Measurements from ENCODE around the gene RAB38. TPM values are rescaled to one million over a fixed set of nuclear protein-coding genes. Genes with fewer than 3 reads are reported as not detected.
A peak's percentile ranks its signal among the peaks of the same experiment; 100 is the strongest.

RAB38 gene
- total RNA-seq (2014; rRNA removed; shearing (Covaris generic)), result not detected in 2 replicates

DNA sequence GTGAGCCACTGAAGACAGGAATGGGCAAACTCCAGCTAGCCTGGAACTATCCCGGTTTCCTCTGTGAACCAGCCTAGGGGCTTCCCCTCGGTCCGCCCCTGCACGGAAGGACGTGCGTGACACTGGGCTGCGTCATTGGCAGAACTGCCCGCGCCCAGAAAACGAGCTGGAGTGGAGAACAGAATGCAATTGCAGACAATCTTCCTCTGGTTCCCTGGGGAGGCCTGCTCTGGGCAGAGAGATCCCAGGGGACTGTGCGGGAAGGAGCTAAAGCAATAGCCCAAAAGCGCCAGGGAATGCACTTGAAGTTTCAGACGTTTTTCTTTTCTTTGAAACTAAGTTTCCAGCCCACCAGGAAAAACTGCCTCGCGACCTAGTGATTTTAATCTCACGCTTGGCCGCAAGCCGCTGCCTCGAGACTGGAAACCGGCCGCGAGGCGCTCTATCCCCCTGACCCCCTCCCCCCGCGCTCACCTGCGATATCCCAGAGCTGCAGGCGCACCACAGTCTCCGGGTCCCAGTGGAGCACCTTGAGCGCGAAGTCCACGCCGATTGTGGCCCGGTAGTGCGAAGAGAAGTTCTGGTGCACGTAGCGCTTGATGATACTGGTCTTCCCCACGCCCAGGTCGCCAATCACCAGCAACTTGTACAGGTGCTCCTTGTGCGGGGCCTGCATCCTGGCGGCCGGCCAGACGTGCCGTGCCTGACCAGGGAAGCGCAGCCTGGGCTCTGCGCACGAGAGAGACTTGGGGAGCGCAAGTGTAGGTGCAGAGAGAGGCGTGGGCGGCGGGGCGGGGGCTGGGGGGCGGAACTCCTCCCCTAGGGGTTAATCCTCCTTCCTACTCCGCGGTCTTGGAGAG is at the start of gene RAB38:
RAB38 (minus strand) TSS at position 735 of the 860 bp plus-strand sequence; CDS start at position 676, 59 bp downstream.
- DNase-seq (ENCODE audit: low spot score), result no peak

DNA sequence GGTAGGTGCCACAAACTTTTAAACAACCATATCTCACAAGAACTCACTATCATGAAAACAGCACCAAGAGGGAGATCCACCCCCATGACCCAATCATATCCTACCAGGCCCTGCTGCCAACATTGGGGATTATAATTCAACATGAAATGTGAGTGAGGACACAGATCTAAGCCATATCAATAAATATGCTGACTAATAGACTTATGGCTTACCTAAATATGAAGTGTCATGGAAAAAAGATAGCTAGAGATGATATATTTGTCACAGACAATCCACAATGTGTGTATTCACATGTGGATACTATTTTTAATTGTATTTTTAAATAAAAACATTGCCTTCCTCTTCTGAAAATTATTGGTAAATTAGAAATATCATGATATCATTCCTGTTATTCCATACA is 38.2 kb upstream of the RAB38 start:
- DNase-seq (ENCODE audit: low spot score), result no peak

DNA sequence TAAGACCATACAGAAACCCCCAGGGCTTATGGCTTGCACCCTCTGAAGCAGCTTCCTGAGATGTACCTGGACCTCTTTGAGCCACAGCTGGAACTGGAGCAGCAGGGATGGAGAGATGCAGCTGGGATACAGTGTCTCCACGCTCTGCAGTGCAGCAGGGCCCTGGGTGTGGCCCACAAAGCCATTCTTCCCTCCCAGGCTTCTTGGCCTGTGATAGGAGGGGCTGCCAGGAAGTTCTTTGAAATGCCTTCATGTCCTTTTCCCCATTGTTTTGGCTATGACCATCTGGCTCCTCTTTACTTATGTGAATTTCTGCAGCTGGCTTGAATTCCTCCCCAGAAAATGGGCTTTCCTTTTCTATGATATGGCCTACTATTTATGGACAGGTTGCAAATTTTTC is 37.1 kb upstream of the RAB38 start:
- DNase-seq (ENCODE audit: low spot score), result no peak

DNA sequence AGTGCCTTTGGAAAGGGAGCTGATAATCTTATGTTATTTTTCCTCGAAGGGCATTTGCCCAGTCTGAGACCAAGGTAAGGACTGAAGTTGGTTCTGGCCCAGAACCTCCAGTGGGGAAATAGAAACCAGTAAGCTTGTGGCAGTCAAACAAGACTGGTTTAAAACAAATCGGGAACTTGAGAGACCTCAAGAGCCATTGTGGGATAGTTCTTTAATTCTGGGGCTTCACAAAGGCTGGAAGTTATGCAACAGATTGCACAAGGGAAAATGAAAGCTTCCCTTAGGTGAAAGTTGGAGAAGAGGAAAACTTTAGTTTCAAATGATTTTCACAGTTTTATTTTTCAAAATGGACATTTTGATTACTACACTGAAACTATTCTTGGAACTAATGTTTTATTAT is 33.5 kb upstream of the RAB38 start:
- DNase-seq (ENCODE audit: low spot score), result no peak

DNA sequence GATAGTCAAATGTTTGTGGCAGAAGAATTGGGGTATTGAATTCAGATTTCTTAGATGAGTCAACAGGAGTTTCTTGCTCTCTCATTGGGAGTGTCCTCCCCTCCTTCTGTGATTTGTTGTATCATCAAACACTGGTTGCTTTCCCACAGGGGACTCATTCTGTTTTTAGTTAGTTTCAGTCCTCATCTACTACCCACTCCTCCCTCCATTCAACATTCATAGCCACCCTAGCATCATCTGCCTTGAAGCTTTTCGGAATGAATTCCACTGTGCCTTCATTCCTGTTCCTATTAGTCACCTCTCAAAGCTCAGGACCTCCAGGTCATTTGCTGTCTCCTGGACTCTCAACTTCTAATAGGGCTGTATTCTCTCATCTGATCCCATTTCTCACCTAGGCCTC is 31.5 kb upstream of the RAB38 start:
- DNase-seq (ENCODE audit: low spot score), result no peak

DNA sequence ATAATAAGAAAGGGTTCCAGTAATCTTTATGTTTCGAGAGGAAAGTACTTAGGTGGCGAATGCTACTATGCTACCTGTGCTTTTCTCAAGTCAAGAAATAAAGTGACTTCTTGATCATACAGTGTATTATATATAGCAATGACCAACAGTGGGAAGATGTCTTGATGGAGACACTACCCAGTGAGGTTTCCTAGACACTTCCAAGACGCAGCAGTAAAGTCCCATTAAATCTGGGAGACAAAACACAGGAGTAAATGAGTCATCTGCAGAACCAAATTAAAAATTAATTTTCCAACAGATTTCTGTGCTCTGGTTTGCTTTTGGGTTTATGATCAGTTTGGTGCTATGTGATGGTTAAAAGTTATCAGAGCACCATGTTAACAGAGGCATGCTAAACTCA is 29.1 kb upstream of the RAB38 start:
- DNase-seq (ENCODE audit: low spot score), result no peak

DNA sequence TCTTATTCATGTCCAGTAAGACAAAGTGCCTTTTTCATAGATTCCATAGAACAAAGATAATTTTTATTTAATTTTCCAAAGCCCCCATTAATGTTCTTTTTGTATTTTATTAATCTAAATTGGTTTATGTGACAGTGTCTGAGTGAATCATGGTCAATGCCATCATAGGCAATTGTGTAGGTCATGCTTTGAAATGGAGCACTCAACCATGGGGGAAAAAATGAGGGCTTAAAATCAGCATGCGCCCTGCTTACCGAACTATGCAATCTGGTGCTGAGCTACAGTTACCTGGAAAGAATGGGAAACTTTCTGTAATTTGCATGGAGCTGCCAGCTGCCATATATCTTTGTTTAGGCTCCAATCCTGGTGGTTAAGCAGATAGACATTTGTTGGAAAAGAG is 28.4 kb upstream of the RAB38 start:
- DNase-seq (ENCODE audit: low spot score), result no peak

DNA sequence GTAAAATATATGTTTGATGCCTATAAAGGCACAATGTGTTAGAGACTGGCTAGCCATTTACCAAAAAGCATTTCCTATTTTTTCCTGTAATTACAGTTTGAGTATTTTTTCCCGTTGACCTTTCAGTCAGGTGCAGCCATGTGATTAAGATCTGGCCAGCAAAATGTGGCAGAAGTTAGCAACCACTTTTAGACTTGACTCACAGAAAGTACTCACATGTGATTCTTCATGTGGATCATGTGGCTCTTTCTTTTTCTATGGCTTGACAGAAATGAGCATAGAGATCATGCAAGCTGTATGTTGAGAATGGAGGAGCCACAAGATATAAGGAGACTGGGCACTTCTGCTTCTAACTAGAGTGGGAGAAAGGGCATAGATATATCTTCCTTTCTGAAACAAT is 27.3 kb upstream of the RAB38 start:
- no peak for DNase-seq (ENCODE audit: low spot score)

DNA sequence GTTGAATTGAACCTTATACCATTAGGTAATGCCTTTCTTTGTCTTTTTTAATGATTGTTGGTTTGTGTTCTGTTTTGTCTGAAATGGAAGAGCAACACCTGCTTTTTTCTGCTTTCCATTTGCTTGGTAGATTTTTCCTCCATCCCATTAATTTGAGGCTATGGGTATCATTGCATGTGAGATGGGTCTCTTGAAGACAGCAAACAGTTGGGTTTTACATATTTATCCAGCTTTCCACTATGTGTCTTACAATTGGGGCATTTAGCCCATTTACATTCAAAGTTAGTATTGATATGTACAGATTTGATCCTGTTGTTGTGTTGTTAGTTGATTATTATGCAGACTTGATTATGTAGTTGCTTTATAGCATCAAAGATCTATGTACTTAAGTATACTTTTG is 21.1 kb upstream of the RAB38 start:
- no peak for DNase-seq (ENCODE audit: low spot score)

DNA sequence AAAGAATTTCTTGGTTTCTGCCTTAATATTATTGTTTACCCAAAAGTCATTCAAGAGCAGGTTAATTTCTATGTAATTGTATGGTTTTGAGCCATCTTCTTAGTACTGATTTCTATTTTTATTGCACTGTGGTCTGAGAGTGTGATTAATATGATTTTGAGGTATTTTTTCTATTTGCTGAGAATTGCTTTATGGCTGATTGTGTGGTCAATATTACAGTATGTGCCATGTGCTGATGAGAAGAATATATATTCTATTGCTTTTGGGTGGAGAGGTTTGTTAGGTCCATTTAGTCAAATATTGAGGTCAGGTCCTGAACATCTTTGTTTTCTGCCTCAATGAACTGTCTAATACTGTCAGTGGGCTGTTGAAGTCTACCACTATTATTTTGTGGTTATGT is 20.7 kb upstream of the RAB38 start:
- DNase-seq (ENCODE audit: low spot score), result no peak

DNA sequence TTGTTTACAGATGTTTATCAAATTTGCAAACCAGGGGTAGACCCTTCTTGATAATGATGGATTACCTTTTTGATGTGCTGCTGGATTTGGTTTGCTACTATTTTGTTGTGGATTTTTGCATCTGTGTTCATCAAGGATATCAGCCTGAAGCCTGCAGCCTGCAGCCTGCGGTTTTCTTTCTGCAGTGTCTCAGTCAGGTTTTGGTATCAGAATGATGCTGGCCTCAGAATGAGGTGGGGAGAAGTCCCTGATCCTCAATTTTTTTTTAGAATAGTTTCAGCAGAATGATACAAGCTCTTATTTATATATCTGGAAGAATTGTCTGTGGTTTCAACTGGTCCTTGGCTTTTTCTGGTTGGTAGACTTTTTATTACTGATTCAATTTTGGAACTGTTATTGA is 19.7 kb upstream of the RAB38 start:
- DNase-seq (ENCODE audit: low spot score), result no peak

DNA sequence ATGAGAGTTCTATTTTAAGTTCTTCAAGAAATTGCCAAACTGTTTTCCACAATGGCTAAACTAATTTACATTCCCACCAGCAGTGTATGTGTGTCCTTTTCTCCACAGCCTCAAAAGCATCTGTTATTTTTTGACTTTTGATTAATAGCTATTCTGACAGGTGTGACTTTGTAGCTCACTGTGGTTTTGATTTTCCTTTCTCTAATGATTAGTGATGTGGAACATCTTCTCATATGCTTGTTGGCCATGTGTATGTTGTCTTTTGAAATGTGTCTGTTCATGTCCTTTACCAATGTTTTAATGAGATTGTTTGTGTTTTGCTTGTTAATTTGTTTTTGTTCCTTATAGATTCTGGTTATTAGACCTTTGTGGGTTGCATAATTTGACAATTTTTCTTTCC is 18.0 kb upstream of the RAB38 start:
- no peak for DNase-seq (ENCODE audit: low spot score)

DNA sequence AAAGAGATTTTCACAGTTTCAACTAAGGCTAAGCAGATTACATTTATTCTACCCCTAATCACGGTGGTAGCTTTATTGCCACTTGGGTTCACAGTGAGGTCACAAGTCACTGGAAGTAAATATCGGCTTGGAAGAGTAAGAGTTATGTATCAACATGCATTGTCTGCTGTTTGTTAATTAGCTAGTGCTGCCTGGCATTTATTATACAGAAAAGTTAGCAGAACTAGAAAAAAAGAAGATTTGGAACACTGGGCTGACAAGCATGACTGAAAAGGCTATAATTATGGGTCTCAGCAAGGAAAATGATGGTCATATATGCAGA is 13.7 kb upstream of the RAB38 start:
- peak; percentile 6 for DNase-seq (ENCODE audit: low spot score)

DNA sequence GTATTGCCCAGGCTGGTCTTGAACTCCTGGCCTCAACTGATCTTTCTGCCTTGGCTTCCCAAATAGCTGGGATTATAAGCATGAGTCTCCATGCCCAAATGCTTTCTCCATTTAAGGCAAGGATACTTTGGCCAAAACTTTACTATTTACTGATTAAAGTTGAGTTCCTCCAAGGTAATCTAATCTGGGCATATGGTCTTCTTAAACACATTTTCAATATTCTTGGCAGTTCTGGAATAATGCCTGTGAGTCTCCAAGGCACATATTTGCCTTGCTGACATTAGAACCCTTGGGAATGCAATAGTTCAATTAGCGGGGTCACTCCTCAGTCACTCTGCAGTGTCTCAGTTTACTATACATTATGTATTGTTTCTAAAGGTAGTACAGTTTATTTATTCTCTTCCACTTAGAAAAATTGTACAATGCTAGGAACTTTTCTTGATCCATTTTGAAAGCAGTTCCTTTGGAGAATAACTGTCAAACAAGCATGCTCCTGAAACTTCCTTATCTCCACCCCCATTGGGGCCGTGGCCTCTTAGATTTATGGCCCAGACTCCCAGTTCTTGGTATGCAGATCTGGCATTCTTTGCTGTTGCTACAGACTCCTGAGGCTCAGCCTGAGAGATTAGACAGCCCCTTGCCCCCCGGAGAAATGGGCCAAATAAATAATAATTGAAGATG is 13.1 kb upstream of the RAB38 start:
- DNase-seq (ENCODE audit: low spot score), result peak; percentile 16

DNA sequence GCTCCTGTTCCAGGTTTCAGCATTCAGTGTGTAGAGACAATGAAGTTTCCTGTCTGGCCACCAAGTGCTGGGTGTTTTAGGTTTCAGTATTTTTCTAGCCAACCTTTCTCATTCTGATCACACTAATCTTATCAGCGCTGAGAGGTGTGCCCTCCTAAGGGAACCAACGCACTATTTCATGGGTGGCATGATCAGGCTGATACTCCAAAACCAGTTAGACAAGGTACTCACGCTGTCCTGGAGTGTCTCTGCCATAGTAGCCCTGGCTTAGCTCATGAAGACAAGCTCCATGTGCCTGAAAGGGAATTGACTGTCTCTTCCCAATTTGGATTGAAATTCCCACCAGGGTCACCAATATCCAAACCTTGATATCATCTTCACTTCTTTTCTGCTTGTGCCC is 8.0 kb upstream of the RAB38 start:
- DNase-seq (ENCODE audit: low spot score), result peak; percentile 25

DNA sequence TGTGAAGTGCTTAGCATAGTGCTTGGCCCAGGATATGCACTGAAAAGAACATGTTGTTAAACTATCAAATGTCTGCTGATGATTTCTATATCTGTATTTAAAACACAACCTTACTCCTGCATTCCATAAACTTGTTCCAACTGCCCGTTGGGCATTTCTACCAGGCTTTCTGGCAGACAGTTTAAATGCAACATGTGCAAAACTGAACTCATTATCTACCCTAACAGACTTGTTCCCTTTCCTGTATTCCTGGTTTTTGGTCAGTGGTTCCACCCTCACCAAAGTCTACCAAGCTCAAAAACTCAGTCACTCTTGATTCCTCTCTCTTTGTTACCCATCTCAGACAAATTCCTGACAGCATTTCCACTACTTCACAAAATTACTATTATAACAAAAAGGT is 6.5 kb upstream of the RAB38 start:
- DNase-seq (ENCODE audit: low spot score), result no peak

DNA sequence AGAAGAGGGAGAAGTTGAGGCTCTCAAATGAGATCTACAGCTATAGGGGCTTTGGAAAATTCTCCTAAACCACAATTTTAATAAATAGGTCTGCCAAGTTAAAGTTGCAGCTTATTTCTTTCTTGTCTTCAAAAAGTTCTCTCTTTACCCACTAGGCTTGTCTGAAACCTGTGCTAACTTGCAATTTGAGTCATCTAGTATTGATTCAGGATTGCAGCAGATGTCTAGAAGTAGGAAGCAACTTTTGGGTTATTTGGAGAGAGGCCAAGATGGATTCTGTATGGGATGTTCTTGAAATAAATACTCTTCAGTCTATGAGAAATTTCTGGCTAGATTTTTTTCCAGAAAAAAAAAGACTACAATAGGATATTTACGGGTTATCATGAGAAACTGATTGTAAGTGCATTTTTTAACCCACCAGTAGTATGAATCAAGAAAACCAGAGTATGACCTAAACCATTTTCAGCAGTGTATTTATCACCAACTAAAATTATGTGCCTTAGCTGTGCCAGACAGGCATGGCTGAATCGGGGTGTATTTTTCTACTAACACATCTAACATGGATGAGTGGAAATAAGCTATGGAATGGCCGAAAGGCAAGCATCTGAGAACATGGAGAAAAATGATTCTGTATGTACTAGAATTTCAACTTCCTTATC is 4.9 kb upstream of the RAB38 start:
- no peak for DNase-seq (ENCODE audit: low spot score)

DNA sequence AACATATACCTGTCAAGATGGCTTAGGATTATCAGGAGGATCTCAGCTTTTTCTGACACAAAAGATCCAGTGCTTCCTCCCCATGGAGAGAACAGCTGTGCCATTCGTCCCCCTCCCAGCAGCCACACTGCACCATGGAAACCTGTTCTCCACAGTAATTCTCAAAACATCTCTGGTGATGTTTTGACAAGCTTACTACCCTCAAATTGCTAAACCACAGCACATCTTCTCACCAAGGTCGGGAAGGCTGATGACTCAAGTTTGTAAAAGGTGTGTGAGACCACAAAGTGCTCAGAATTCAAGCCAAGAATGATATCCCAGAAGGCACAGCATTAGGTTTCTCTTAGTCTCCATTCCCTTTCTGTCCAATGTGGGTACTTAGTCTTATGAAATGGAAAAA is 3.9 kb upstream of the RAB38 start:
- no peak for DNase-seq (ENCODE audit: low spot score)

DNA sequence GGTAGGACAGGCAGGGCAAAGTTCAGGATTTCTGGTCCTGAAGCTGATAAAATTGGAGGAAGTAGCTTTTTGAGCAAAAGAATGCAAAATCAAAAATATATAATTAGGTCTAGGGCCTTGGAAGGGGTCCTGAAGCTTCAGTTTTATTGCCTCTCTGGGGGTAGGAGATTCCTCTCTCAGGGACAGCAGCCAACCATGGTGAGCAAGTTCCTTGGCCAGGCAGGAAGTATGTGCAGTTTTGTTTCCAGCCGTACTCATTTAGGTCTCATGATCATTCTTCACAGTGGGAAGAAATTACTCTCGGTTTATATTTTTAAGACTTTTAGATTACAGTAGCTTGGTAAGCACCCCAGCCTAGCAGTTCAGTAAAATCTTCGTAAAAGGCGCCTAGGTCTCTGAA is 2.9 kb upstream of the RAB38 start:
- DNase-seq (ENCODE audit: low spot score), result no peak

DNA sequence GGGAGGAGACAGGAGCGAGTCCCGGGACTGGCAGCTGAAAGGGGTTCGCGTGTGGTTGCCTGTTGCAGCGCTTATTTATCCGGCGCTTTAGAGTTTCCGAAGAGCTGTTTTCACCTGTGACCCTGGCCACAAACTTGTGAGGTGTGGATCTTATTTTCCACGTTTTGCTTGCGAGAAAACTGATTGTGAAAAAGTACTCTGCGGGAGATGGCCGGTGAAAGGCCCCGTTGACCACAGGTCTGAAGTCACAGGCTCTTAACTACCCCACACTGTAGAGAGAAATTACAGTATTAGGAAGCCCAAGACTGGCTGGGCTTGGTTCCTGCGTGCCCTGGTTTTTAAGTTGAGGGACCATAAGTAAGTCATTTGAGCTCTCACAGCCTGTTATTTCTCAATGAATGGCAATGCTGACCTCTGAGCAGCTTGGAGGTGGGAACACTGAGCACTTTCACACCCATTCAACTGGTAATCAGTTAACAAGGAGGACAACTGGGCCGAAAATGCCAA is 379 bp upstream of the RAB38 start:
- DNase-seq (ENCODE audit: low spot score), result no peak

DNA sequence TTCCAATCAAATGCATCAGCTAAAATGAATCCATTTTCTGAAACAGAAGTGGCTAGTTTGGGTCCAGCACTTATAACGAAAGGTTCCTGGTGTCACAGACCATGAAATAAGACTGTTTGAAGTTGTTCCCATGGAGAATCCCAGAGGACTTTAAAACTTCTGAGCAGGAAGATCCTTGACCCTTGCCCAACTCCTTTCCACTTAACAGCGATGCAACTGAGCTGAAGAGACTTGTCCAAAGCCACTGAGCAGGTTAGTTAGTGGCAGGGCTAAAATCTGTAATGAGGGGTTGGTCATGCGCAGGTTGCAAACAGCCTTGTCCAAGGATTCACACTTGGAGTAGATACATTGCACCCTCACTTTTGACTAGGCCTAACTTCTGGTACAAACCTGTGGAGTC is 1.3 kb downstream of the RAB38 start:
- no peak for DNase-seq (ENCODE audit: low spot score)

DNA sequence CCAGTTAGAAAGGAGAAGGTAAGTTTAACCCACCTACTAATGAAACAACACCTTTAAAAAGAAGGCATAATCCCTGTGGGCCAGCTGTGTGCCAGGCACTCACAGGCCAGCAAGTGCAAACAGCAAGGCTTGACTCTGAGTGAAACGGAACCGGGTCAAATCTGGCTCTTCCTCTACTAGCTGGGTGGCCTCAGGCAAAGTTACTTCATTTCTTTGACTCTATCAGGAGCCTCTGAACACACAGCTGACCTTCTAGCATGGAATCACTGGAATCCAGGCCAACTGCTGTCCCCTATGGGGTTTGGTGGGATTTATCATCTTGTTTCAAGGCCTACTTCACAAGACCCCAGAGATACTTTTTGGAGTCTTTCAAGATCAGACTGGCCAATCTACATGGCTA is 3.3 kb downstream of the RAB38 start:
- no peak for DNase-seq (ENCODE audit: low spot score)

DNA sequence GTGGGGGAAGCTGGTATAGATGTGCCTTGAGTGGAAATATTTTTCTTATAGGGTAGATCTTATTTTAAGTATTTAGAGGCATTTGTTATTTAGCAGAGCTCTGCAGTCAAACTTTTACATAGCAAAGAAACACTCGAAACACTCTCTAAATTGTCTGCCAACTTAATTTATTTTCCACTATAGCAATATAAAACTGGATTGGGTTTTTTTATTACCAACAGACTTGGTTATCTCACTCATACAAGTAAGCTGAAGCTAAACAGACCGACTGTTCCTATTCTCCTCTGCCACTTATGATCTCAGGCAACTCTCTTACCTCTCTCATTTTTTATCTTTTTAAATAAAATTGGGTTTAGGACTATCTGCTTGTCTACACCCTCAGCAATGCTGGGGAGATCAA is 4.6 kb downstream of the RAB38 start:
- DNase-seq (ENCODE audit: low spot score), result no peak
